Measurements from ENCODE around the gene BBX.
A peak's percentile ranks its signal among the peaks of the same experiment; 100 is the strongest.

DNA sequence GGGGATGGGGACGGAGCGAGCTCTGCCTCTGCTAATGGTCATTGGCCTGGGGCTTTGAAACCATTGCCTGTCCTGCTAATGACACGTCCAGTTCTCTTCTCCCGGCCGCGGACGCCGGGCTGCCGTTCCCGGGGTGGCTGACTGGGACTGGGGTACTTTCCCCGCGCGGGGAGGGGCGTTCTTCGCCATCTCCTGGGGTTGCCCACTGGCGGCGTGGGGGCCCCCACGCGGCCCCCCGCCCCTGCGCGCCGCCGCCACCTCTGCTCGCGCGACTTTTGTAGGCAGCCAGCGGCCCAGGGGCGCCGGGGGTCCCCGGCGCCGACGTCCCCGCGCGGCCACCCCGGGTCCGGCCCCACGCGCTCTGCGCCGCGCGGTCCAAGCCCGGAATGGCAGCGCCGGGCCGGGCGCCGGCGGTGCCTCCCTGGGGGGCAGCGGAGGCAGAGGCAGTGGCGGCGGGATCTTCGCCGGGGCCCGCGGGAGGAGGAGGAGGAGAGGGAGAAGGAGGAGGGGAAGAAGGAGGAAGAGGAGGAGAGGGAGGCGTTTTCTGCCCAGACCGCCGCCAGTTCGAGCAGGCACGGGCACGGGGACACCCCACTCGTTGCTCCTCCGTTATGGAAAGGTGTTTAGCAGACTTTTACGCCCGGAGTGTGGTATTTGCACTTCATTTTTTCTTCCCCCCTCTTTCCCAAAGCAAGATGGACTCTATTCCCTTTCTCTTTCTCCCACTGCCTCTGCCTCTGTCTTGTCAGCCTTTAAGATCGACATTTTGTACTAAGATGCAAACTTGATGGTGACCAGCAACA is 2.3 kb downstream of the BBX start:
- TF ChIP-seq POLR2A (IDR thresholded peaks at IDR 0.05; ENCODE audit: low read length) (peak; percentile 54), GATA1 (IDR thresholded peaks at IDR 0.05; ENCODE audit: low read depth, low read length) (no peak)
